ENCODE data around the gene FHAD1. TPM values are rescaled to one million over a fixed set of nuclear protein-coding genes. Genes with fewer than 3 reads are reported as not detected.
A peak's percentile ranks its signal among the peaks of the same experiment; 100 is the strongest.

FHAD1 gene
- total and polyA plus RNA-seq, 2 of the 13 experiments (the other 11 are each of a cell fraction or from before 2014, with no cell fraction given) = not detected

DNA sequence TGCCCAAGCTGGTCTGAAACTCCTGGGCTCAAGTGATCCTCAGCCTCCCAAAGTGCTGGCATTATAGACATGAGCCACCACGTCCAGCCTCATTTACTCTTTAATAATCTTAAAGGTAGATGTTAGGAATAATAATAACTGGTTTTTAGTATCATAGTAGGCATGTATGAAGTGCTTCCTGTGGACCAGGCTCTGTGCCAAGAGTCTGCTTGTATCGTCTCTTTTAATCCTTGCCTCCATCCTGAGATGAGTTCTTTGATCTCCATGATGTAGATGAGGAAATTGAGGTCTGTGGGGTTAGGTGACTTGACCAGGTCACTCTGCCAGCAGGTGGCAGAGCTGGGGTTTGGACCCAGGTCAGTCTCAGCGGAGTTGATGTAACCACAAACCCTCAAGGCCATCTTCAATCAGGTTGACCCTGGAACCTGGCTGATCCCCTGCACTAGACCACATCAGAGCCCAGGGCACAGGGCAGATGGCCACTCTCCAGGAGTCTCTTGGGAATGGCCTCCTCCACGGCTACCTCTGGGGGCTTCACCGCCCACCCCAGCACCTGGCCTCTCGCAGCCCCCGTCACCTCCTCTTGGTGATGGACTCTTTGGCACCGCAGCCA is 173.9 kb downstream of the FHAD1 start (continued):
- TF ChIP-seq, protein P1, sequence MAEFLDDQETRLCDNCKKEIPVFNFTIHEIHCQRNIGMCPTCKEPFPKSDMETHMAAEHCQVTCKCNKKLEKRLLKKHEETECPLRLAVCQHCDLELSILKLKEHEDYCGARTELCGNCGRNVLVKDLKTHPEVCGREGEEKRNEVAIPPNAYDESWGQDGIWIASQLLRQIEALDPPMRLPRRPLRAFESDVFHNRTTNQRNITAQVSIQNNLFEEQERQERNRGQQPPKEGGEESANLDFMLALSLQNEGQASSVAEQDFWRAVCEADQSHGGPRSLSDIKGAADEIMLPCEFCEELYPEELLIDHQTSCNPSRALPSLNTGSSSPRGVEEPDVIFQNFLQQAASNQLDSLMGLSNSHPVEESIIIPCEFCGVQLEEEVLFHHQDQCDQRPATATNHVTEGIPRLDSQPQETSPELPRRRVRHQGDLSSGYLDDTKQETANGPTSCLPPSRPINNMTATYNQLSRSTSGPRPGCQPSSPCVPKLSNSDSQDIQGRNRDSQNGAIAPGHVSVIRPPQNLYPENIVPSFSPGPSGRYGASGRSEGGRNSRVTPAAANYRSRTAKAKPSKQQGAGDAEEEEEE (CRISPR knock-in tag; IDR thresholded peaks at IDR 0.05; ENCODE audit: borderline replicate concordance) = no peak
- TF ChIP-seq, protein P2, sequence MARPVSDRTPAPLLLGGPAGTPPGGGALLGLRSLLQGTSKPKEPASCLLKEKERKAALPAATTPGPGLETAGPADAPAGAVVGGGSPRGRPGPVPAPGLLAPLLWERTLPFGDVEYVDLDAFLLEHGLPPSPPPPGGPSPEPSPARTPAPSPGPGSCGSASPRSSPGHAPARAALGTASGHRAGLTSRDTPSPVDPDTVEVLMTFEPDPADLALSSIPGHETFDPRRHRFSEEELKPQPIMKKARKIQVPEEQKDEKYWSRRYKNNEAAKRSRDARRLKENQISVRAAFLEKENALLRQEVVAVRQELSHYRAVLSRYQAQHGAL (CRISPR knock-in tag; IDR thresholded peaks at IDR 0.05; ENCODE audit: not compliant biosample characterization) = no peak
- TF ChIP-seq ZSCAN21 (CRISPR knock-in tag; IDR thresholded peaks at IDR 0.05; ENCODE audit: borderline replicate concordance) = peak; percentile 44; the same call in 1 of the 2 replicates
- TF ChIP-seq IRF2 (CRISPR knock-in tag; IDR thresholded peaks at IDR 0.05) = peak; percentile 69; the same call in 1 of the 2 replicates
- TF ChIP-seq HNF4G (IDR thresholded peaks at IDR 0.05; ENCODE audit: borderline replicate concordance, low read depth, low read length) = peak; percentile 32; the same call in 1 of the 2 replicates
- TF ChIP-seq HNF4G (CRISPR knock-in tag; IDR thresholded peaks at IDR 0.05; ENCODE audit: borderline replicate concordance, low read depth) = peak; percentile 56; the same call in 1 of the 2 replicates
- TF ChIP-seq, protein P3, sequence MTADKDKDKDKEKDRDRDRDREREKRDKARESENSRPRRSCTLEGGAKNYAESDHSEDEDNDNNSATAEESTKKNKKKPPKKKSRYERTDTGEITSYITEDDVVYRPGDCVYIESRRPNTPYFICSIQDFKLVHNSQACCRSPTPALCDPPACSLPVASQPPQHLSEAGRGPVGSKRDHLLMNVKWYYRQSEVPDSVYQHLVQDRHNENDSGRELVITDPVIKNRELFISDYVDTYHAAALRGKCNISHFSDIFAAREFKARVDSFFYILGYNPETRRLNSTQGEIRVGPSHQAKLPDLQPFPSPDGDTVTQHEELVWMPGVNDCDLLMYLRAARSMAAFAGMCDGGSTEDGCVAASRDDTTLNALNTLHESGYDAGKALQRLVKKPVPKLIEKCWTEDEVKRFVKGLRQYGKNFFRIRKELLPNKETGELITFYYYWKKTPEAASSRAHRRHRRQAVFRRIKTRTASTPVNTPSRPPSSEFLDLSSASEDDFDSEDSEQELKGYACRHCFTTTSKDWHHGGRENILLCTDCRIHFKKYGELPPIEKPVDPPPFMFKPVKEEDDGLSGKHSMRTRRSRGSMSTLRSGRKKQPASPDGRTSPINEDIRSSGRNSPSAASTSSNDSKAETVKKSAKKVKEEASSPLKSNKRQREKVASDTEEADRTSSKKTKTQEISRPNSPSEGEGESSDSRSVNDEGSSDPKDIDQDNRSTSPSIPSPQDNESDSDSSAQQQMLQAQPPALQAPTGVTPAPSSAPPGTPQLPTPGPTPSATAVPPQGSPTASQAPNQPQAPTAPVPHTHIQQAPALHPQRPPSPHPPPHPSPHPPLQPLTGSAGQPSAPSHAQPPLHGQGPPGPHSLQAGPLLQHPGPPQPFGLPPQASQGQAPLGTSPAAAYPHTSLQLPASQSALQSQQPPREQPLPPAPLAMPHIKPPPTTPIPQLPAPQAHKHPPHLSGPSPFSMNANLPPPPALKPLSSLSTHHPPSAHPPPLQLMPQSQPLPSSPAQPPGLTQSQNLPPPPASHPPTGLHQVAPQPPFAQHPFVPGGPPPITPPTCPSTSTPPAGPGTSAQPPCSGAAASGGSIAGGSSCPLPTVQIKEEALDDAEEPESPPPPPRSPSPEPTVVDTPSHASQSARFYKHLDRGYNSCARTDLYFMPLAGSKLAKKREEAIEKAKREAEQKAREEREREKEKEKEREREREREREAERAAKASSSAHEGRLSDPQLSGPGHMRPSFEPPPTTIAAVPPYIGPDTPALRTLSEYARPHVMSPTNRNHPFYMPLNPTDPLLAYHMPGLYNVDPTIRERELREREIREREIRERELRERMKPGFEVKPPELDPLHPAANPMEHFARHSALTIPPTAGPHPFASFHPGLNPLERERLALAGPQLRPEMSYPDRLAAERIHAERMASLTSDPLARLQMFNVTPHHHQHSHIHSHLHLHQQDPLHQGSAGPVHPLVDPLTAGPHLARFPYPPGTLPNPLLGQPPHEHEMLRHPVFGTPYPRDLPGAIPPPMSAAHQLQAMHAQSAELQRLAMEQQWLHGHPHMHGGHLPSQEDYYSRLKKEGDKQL (CRISPR knock-in tag; IDR thresholded peaks at IDR 0.05; ENCODE audit: low read depth) = no peak
- no peak for TF ChIP-seq FOSL1 (CRISPR knock-in tag; IDR thresholded peaks at IDR 0.05; ENCODE audit: borderline replicate concordance)
- no peak for TF ChIP-seq ARNTL (CRISPR knock-in tag; IDR thresholded peaks at IDR 0.05)
- TF ChIP-seq, protein P4, sequence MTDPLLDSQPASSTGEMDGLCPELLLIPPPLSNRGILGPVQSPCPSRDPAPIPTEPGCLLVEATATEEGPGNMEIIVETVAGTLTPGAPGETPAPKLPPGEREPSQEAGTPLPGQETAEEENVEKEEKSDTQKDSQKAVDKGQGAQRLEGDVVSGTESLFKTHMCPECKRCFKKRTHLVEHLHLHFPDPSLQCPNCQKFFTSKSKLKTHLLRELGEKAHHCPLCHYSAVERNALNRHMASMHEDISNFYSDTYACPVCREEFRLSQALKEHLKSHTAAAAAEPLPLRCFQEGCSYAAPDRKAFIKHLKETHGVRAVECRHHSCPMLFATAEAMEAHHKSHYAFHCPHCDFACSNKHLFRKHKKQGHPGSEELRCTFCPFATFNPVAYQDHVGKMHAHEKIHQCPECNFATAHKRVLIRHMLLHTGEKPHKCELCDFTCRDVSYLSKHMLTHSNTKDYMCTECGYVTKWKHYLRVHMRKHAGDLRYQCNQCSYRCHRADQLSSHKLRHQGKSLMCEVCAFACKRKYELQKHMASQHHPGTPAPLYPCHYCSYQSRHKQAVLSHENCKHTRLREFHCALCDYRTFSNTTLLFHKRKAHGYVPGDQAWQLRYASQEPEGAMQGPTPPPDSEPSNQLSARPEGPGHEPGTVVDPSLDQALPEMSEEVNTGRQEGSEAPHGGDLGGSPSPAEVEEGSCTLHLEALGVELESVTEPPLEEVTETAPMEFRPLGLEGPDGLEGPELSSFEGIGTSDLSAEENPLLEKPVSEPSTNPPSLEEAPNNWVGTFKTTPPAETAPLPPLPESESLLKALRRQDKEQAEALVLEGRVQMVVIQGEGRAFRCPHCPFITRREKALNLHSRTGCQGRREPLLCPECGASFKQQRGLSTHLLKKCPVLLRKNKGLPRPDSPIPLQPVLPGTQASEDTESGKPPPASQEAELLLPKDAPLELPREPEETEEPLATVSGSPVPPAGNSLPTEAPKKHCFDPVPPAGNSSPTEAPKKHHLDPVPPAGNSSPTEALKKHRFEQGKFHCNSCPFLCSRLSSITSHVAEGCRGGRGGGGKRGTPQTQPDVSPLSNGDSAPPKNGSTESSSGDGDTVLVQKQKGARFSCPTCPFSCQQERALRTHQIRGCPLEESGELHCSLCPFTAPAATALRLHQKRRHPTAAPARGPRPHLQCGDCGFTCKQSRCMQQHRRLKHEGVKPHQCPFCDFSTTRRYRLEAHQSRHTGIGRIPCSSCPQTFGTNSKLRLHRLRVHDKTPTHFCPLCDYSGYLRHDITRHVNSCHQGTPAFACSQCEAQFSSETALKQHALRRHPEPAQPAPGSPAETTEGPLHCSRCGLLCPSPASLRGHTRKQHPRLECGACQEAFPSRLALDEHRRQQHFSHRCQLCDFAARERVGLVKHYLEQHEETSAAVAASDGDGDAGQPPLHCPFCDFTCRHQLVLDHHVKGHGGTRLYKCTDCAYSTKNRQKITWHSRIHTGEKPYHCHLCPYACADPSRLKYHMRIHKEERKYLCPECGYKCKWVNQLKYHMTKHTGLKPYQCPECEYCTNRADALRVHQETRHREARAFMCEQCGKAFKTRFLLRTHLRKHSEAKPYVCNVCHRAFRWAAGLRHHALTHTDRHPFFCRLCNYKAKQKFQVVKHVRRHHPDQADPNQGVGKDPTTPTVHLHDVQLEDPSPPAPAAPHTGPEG (CRISPR knock-in tag; IDR thresholded peaks at IDR 0.05) = no peak
- TF ChIP-seq GATAD2A (CRISPR knock-in tag; IDR thresholded peaks at IDR 0.05) = peak; percentile 62
- no peak for TF ChIP-seq RBAK (CRISPR knock-in tag; IDR thresholded peaks at IDR 0.05)
- peak; percentile 33; the same call in 1 of the 2 replicates for TF ChIP-seq CEBPB (IDR thresholded peaks at IDR 0.05; ENCODE audit: borderline replicate concordance, low read depth, low read length)

Data from HepG2 (cell line).